Ishikawa (cell line): ENCODE results near the gene SLC25A48.

ENCODE experiments used
- CEBPB ChIP-seq: IDR thresholded peaks from 2 replicates; pipeline ENCODE4 v1.6.1; 2012
- CREB1 ChIP-seq: IDR thresholded peaks from 2 replicates; pipeline ENCODE4 v1.6.1; 2012; ENCODE audit warnings: low read depth
- EGR1 ChIP-seq: IDR thresholded peaks from 2 replicates; pipeline ENCODE4 v1.6.1; 2012
- EP300 ChIP-seq: IDR thresholded peaks from 2 replicates; pipeline ENCODE4 v1.6.1; 2012; ENCODE audit warnings: borderline replicate concordance
- FOXM1 ChIP-seq: IDR thresholded peaks from 2 replicates; pipeline ENCODE4 v1.6.1; 2012; ENCODE audit warnings: low read depth, borderline replicate concordance
- MAX ChIP-seq: IDR thresholded peaks from 2 replicates; pipeline ENCODE4 v1.6.1; 2012
- NFIC ChIP-seq: IDR thresholded peaks from 2 replicates; pipeline ENCODE4 v1.6.1; 2012
- RAD21 ChIP-seq: IDR thresholded peaks from 2 replicates; pipeline ENCODE4 v1.6.1; 2012; ENCODE audit warnings: low read depth
- REST ChIP-seq: IDR thresholded peaks from 2 replicates; pipeline ENCODE4 v1.6.1; 2012; ENCODE audit warnings: low read depth, mild to moderate bottlenecking
- TAF1 ChIP-seq: IDR thresholded peaks from 2 replicates; pipeline ENCODE4 v1.6.1; 2012; ENCODE audit warnings: low read depth, mild to moderate bottlenecking
- TCF12 ChIP-seq: IDR thresholded peaks from 2 replicates; pipeline ENCODE4 v1.6.1; 2012; ENCODE audit warnings: low read depth
- TEAD4 ChIP-seq: IDR thresholded peaks from 2 replicates; pipeline ENCODE4 v1.6.1; 2012
- USF1 ChIP-seq: IDR thresholded peaks from 2 replicates; pipeline ENCODE4 v1.6.1; 2012
- YY1 ChIP-seq: IDR thresholded peaks from 2 replicates; pipeline ENCODE4 v1.6.1; 2012; ENCODE audit warnings: low read depth
- ZBTB7A ChIP-seq: IDR thresholded peaks from 2 replicates; pipeline ENCODE4 v1.6.1; 2012; ENCODE audit warnings: low read depth

The SLC25A48 gene

DNA sequence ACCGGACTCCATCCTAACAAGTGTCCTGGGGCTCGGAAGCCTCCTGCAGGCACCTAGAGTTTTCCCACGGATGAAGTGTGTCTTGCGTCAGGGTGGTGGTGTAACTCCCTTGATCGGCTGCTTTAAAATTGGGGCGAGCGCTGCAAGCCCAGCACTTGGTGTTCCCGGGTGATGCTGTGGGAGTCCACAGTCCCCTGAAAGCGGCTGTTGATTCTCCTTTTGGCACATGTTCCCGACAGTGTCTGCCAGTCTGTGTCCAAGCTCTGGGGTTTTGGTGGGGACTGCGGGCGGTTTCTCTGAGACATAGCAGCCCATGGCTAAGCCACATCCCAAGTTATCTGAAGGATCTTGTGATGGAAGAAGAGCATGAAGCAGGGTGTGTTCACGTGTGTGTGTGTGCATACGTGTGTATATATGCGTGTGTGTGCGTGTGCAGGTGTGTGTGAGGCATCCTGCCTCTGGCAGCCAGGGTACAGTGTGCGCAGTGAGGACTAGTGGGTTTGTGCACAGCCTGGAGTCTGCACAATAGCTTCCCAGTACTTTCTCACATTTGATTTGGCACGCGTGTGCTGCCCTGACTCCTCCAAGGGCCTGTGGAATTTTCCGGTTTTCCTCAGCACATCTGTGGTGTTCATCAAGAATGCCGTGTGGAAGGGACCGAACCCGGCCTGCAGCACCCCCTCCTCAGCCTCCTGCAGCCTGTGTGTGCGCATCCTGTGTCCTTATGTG, 16.9 kb downstream of the SLC25A48 start:
- no peak for TF ChIP-seq RAD21
- TF ChIP-seq TCF12 = no peak
- no peak for TF ChIP-seq EGR1
- no peak for TF ChIP-seq ZBTB7A
- no peak for TF ChIP-seq TAF1
- TF ChIP-seq YY1 = no peak
- no peak for TF ChIP-seq EP300
- no peak for TF ChIP-seq CREB1
- no peak for TF ChIP-seq NFIC
- TF ChIP-seq TEAD4 = no peak
- TF ChIP-seq REST = no peak
- TF ChIP-seq USF1 = no peak
- TF ChIP-seq MAX = no peak
- TF ChIP-seq FOXM1 = no peak
- TF ChIP-seq CEBPB = no peak

DNA sequence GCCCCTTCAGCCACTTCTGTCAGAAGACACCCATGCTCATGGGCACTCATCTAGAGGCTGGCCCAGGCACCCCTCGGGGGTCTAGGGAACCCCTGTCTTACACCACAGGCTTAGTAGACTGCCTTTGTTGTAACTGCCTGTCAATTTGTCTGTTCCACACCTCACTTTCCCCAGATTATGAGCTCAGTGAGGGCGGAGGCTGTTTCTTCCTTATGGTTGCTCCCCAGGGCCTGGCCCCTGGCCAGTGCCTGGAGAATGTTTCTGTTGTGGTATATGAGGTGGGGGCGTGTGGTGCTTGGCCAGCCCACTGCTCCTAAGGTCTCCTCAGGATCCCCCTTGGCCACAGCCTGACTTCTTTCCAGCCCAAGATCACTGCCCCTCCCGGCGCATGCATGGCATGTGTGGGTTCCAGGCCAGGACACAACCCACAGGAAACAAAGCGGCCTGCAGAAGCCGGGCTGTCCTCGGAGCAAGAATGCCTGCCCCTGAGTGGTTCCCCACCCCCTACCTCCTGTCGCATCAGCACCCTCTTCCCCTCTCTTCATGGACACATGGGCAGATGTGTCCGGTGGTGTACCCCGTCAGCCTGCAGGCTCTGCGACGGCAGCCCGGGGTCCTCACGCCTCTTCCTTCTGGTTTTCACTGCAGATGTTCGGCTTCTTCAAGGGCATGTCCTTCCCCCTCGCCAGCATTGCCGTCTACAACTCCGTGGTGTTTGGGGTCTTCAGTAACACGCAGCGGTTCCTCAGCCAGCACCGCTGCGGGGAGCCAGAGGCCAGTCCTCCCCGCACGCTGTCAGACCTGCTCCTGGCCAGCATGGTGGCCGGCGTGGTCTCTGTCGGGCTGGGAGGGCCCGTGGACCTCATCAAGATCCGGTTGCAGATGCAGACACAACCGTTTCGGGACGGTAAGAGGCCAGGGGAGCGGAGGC, 17.7 kb downstream of the SLC25A48 start:
- TF ChIP-seq CEBPB (no peak), CREB1 (no peak), FOXM1 (no peak), TCF12 (no peak), USF1 (no peak)

- TF ChIP-seq REST (no peak), USF1 (no peak), ZBTB7A (no peak), MAX (no peak), TCF12 (no peak), RAD21 (no peak), YY1 (no peak), CEBPB (no peak), TAF1 (no peak)
Observed at GRCh38 chr5:135857630-135858311, 23.3 kb downstream of the SLC25A48 start.

GRCh38 chr5:135859641-135860040, 25.2 kb downstream of the SLC25A48 start:
- TF ChIP-seq TAF1 (no peak), FOXM1 (no peak), CEBPB (no peak), CREB1 (no peak), EGR1 (no peak), MAX (no peak)

DNA sequence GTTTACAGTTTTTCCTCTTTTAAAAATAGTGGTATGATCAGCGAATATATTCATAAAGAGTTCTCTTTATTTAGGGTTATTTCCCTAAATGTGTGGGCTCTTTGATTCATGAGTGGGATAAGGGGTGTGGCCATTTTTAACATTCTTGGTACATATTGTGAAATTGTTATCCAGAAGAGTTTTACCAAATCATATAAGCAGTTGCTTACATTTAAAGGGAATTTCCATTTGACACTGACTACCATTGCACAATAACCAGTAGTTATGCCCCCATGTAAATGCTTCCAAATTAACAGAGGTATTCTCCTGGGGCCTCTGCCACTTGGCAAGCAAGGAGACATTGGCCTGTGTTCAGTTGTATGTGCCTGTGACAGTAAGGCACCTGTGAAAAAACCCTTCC, 27.2 kb downstream of the SLC25A48 start:
- no peak for TF ChIP-seq CEBPB
- TF ChIP-seq CREB1 = no peak
- no peak for TF ChIP-seq TCF12
- no peak for TF ChIP-seq EGR1
- TF ChIP-seq NFIC = no peak
- TF ChIP-seq MAX = no peak
- TF ChIP-seq FOXM1 = no peak
- no peak for TF ChIP-seq TAF1
- no peak for TF ChIP-seq YY1
- TF ChIP-seq USF1 = no peak
- no peak for TF ChIP-seq RAD21
- no peak for TF ChIP-seq EP300
- TF ChIP-seq REST = no peak
- TF ChIP-seq ZBTB7A = no peak
- no peak for TF ChIP-seq TEAD4
